Measurements from ENCODE around the gene EIF4ENIF1. TPM values are rescaled to one million over a fixed set of nuclear protein-coding genes. Genes with fewer than 3 reads are reported as not detected.

The EIF4ENIF1 gene
- total RNA-seq, 1 donor from 2014 or later: 46.4 TPM

DNA sequence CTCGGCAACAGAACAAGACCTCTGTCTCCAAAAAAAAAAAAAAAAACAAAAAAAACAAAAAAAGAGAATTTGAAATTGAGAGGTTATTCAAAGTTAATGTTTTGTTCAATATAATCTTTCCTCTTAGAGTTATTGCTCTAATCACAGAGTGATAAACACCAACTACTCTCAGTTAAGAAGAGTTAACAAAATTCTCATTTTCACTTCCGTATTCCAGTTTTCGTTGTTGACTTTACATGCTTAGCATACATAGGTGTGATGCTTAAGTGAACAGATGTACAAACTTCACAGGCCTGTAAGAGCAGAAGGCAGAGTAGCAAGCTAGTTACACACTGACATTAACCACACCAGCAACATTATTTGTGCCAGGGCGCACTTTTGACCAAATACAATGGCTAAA, 12.3 kb downstream of the EIF4ENIF1 start:
- intact Hi-C loops (cut with micrococcal nuclease): loop anchor here (1.0 kb wide), 2 partner anchors 12 to 19 kb away; partner anchors contain the start of genes EIF4ENIF1 and SFI1
- H3K4me3 Mint-ChIP-seq: no peak overlapping the region
- H3K27ac Mint-ChIP-seq: peak overlapping the region; percentile 82
- TF ChIP-seq, protein P1, sequence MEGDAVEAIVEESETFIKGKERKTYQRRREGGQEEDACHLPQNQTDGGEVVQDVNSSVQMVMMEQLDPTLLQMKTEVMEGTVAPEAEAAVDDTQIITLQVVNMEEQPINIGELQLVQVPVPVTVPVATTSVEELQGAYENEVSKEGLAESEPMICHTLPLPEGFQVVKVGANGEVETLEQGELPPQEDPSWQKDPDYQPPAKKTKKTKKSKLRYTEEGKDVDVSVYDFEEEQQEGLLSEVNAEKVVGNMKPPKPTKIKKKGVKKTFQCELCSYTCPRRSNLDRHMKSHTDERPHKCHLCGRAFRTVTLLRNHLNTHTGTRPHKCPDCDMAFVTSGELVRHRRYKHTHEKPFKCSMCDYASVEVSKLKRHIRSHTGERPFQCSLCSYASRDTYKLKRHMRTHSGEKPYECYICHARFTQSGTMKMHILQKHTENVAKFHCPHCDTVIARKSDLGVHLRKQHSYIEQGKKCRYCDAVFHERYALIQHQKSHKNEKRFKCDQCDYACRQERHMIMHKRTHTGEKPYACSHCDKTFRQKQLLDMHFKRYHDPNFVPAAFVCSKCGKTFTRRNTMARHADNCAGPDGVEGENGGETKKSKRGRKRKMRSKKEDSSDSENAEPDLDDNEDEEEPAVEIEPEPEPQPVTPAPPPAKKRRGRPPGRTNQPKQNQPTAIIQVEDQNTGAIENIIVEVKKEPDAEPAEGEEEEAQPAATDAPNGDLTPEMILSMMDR (IDR thresholded peaks at IDR 0.05): no peak
- H3K36me3 Mint-ChIP-seq (ENCODE audit: low read depth): peaks cover 51% of the 10 kb centered on the region
- H3K27me3 Mint-ChIP-seq: no peaks in the 10 kb centered on the region
- ATAC-seq (ENCODE audit: low read depth) (peak; percentile 95), DNase-seq (no peak)
- ChIA-PET CTCF (interaction anchor here (1.1 kb wide), 1 partner anchor 80 kb away, joined by 3 read pairs; no protein-coding TSS in a partner anchor), POLR2A (interaction anchor here (0.5 to 1.9 kb wide), 7 partner anchors 12 to 253 kb away, joined by 3 to 15 read pairs (median 5); partner anchors contain the start of genes EIF4ENIF1 and PISD)
- peaks cover 24% of the 10 kb centered on the region for H3K4me1 Mint-ChIP-seq
- no peaks in the 10 kb centered on the region for H3K9me3 Mint-ChIP-seq

DNA sequence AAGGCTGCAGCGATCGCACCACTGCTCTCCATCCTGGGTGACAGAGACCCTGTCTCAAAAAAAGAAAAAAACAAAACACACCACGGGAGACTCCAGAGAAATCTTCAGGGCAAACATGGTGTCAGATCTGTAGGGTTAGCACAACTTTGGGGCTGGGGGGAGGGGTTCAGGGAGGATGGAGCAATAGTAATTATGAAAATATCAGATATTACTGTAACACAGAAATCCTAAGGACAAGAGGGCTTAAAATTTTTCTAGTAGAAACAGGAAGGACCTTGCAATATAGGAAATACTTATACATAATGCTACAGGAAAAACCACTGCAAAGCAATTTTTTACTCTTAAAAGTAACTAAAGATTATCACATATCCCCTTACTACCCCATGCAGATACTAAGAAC, 13.8 kb downstream of the EIF4ENIF1 start:
- intact Hi-C loops (cut with micrococcal nuclease): no loop called here
- peaks cover 51% of the 10 kb centered on the region for H3K36me3 Mint-ChIP-seq (ENCODE audit: low read depth)
- H3K27ac Mint-ChIP-seq: peak overlapping the region; percentile 41
- no peaks in the 10 kb centered on the region for H3K9me3 Mint-ChIP-seq
- H3K27me3 Mint-ChIP-seq: no peaks in the 10 kb centered on the region
- H3K4me3 Mint-ChIP-seq: no peak overlapping the region
- POLR2A ChIA-PET: no interaction called here
- DNase-seq (no peak), ATAC-seq (ENCODE audit: low read depth) (no peak)
- H3K4me1 Mint-ChIP-seq: peaks cover 24% of the 10 kb centered on the region
- CTCF ChIA-PET: no interaction called here
- TF ChIP-seq, protein P1 (IDR thresholded peaks at IDR 0.05): no peak

DNA sequence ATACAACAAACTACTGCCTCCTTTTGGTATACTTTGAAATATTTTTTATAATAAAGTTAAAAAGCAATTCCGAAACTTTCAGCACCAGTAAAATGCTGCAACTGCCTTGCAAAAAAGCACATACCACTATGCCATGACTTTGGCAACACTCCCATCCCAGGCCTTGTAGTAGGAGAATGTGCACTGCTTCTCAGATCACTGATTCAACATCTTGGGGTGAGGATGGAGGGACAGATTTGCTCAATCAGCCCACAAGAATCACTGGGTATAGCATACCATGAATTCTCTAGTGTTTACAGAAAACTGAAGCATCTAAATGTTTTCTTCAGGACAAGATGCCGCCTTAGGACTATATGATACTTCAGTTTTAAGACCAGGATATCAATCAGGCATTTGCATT, 14.9 kb downstream of the EIF4ENIF1 start:
- H3K4me1 Mint-ChIP-seq: peaks cover 24% of the 10 kb centered on the region
- no peaks in the 10 kb centered on the region for H3K27me3 Mint-ChIP-seq
- ATAC-seq (ENCODE audit: low read depth) (no peak), DNase-seq (no peak)
- H3K36me3 Mint-ChIP-seq (ENCODE audit: low read depth): peaks cover 47% of the 10 kb centered on the region
- H3K9me3 Mint-ChIP-seq: no peaks in the 10 kb centered on the region
- ChIA-PET CTCF (no interaction called here), POLR2A (no interaction called here)
- H3K27ac Mint-ChIP-seq: no peak overlapping the region
- intact Hi-C loops (cut with micrococcal nuclease): no loop called here
- no peak overlapping the region for H3K4me3 Mint-ChIP-seq
- TF ChIP-seq, protein P1 (IDR thresholded peaks at IDR 0.05): no peak

DNA sequence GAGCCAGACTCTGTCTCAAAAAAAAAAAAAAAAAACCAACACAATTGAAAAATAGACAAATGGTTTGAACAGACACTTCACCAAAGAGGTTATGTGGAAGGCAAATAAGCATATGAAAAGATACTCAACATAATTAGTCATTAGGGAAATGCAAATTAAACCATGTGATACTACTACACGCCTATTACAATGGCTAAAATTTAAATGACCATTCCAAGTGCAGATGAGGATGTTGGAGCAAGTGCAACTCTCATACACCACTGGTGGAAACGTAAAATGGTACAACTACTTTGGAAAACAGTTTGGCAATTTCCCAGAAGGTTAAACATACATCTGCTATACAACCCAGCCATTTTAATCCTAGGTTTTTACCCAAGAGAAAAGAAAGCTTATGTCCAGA, 24.3 kb downstream of the EIF4ENIF1 start:
- DNase-seq (no peak), ATAC-seq (ENCODE audit: low read depth) (no peak)
- POLR2A ChIA-PET: no interaction called here
- Mint-ChIP-seq H3K4me3 (no peak overlapping the region), H3K27ac (no peak overlapping the region), H3K9me3 (no peaks in the 10 kb centered on the region), H3K4me1 (no peaks in the 10 kb centered on the region), H3K27me3 (no peaks in the 10 kb centered on the region), H3K36me3 (ENCODE audit: low read depth) (peaks cover 86% of the 10 kb centered on the region)
- intact Hi-C loops (cut with micrococcal nuclease): no loop called here
- CTCF ChIA-PET: no interaction called here
- TF ChIP-seq, protein P1 (IDR thresholded peaks at IDR 0.05): no peak

DNA sequence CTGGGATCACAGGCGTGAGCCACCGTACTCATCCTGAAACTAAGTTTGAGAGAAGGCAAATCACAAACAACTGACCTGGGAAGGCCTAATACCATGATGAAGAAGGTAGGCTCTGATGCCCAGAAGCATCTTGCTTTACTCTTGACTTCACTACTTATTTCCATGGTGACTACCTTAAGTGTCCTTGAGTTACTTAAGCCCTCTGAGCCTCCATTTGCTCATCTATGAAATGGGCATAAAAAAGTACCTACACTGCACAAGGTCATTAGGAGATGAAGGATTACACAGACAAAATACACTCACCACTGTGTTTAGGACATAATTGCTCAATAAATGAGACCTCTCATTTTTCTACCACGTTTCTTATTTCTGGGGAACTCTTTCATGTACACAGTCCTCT, 27.9 kb downstream of the EIF4ENIF1 start:
- H3K27ac Mint-ChIP-seq: no peak overlapping the region
- no peaks in the 10 kb centered on the region for H3K4me1 Mint-ChIP-seq
- H3K36me3 Mint-ChIP-seq (ENCODE audit: low read depth): peaks cover 87% of the 10 kb centered on the region
- TF ChIP-seq, protein P1 (IDR thresholded peaks at IDR 0.05): no peak
- H3K4me3 Mint-ChIP-seq: no peak overlapping the region
- DNase-seq (no peak), ATAC-seq (ENCODE audit: low read depth) (no peak)
- no peaks in the 10 kb centered on the region for H3K27me3 Mint-ChIP-seq
- intact Hi-C loops (cut with micrococcal nuclease): no loop called here
- CTCF ChIA-PET: no interaction called here
- POLR2A ChIA-PET: no interaction called here
- no peaks in the 10 kb centered on the region for H3K9me3 Mint-ChIP-seq

All from activated B cell treated with CpG ODN at 0.5 μM for 24 hours (primary cell).